OCI-LY7 (cell line): ENCODE measurements around the gene DOK7.

Source experiments
- EZH2phosphoT487 ChIP-seq: fragments of 200-600 bp; sonication (generic); IDR thresholded peaks from 2 replicates; pipeline ENCODE4 v1.6.1; 2018; ENCODE audit warnings: low read depth, borderline replicate concordance, mild to moderate bottlenecking, mixed run types, antibody characterized with exemption, low read length, moderate library complexity, mixed read lengths
- TF ChIP-seq, protein P1 (sequence below): fragments of 200-600 bp; sonication (generic); conservative IDR thresholded peaks from 2 replicates; pipeline ENCODE4 v1.5.1; 2014; ENCODE audit warnings: mild to moderate bottlenecking, antibody characterized with exemption, low read length, moderate library complexity, mixed read lengths

DNA sequence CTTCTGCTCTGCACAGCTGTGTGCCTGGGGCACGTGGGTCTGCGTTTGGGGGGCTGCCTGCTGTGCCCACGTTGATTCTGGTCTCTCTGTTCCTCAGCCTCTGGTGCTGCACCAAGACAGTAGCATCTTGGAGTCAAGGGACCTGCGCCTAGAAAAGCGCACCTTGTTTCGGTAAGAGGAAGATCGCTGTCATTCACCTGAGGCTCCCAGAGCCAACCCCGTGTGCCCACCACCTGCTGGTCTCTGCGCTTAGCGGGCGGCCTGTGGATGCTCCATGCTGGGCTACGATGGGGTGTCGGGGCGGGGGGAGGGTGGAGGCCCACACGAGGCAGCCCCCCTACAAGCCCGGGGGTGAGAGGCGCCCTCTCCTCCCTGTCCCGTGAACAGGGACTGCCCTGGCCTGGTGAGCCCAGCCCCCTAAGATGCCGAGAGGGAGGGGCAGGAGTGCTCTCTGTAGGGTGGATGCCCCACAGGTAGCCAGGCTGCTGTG, 40.3 kb upstream of the DOK7 start:
- TF ChIP-seq, protein P1, sequence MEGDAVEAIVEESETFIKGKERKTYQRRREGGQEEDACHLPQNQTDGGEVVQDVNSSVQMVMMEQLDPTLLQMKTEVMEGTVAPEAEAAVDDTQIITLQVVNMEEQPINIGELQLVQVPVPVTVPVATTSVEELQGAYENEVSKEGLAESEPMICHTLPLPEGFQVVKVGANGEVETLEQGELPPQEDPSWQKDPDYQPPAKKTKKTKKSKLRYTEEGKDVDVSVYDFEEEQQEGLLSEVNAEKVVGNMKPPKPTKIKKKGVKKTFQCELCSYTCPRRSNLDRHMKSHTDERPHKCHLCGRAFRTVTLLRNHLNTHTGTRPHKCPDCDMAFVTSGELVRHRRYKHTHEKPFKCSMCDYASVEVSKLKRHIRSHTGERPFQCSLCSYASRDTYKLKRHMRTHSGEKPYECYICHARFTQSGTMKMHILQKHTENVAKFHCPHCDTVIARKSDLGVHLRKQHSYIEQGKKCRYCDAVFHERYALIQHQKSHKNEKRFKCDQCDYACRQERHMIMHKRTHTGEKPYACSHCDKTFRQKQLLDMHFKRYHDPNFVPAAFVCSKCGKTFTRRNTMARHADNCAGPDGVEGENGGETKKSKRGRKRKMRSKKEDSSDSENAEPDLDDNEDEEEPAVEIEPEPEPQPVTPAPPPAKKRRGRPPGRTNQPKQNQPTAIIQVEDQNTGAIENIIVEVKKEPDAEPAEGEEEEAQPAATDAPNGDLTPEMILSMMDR: no peak
- TF ChIP-seq EZH2phosphoT487: no peak
